ENCODE measurements around the gene TAF12.

- no peak for TF ChIP-seq CTCF (IDR thresholded peaks at IDR 0.05; ENCODE audit: low read length)
- no peak for TF ChIP-seq EZH2 (optimal IDR thresholded peaks at IDR 0.05; ENCODE audit: low read depth, low read length)
Measured at GRCh38 chr1:28680151-28680550, 37.3 kb upstream of the TAF12 start.

Measured in MM.1S (cell line).